ENCODE results near the gene SLC9A9. TPM values are rescaled to one million over a fixed set of nuclear protein-coding genes. Genes with fewer than 3 reads are reported as not detected.

The SLC9A9 gene
- total and polyA plus RNA-seq, 7 donors, result 1.3 to 5.4 (median 2.9) TPM

GRCh38 chr3:143793971-143794370 lies 54.3 kb downstream of the SLC9A9 start:
- DNase-seq (no peak), ATAC-seq (peak in 2 of 4 donors; percentile 25 to 63)
- Histone ChIP-seq H3K4me3 (no peak overlapping the region), H3K27ac (no peak overlapping the region), H3K27me3 (ENCODE audit: insufficient read depth in 3 of 3, low read length in 2 of 3) (no peaks in the 10 kb centered on the region), H3K36me3 (ENCODE audit: insufficient read depth in 1 of 2, low read depth in 1 of 2) (no peaks in the 10 kb centered on the region), H3K9me3 (peaks cover 8% of the 10 kb centered on the region), H3K4me1 (no peaks in the 10 kb centered on the region)
- intact Hi-C loops (cut with DNase I), result no loop called here
- 46 to 50% (median 48%) methylated on average over 3 of the region's 3 CpGs for WGBS, 3 donors
- TF ChIP-seq CTCF (IDR thresholded peaks at IDR 0.05), result no peak

- no peak for TF ChIP-seq CTCF (IDR thresholded peaks at IDR 0.05)
- ATAC-seq (no peak), DNase-seq (no peak)
- H3K9me3 ChIP-seq, result peaks cover 8% of the 10 kb centered on the region
- H3K4me3 ChIP-seq, result no peak overlapping the region
- no peak overlapping the region for H3K27ac ChIP-seq
- 58 to 59% (median 58%) methylated on average over 2 of the region's 2 CpGs for WGBS, 3 donors
- H3K27me3 ChIP-seq (ENCODE audit: insufficient read depth in 3 of 3, low read length in 2 of 3), result no peaks in the 10 kb centered on the region
- intact Hi-C loops (cut with DNase I), result no loop called here
- no peaks in the 10 kb centered on the region for H3K4me1 ChIP-seq
- H3K36me3 ChIP-seq (ENCODE audit: insufficient read depth in 1 of 2, low read depth in 1 of 2), result no peaks in the 10 kb centered on the region
These were observed 56.9 kb downstream of the SLC9A9 start for GRCh38 chr3:143791386-143791785.

- Histone ChIP-seq H3K4me1 (no peaks in the 10 kb centered on the region), H3K9me3 (peaks cover 3% of the 10 kb centered on the region), H3K27me3 (ENCODE audit: insufficient read depth in 3 of 3, low read length in 2 of 3) (no peaks in the 10 kb centered on the region), H3K36me3 (ENCODE audit: insufficient read depth in 1 of 2, low read depth in 1 of 2) (no peaks in the 10 kb centered on the region), H3K27ac (no peak overlapping the region), H3K4me3 (no peak overlapping the region)
- 39 to 46% (median 40%) methylated on average over 9 of the region's 9 CpGs for WGBS, 3 donors
- intact Hi-C loops (cut with DNase I), result no loop called here
- ATAC-seq (no peak), DNase-seq (peak; percentile 25 to 49)
- TF ChIP-seq CTCF (IDR thresholded peaks at IDR 0.05), result no peak
These were observed 61.8 kb downstream of the SLC9A9 start for GRCh38 chr3:143786219-143787191.

GRCh38 chr3:143784446-143784845 lies 63.8 kb downstream of the SLC9A9 start:
- Histone ChIP-seq H3K27me3 (ENCODE audit: insufficient read depth in 3 of 3, low read length in 2 of 3) (no peaks in the 10 kb centered on the region), H3K4me1 (no peaks in the 10 kb centered on the region), H3K36me3 (ENCODE audit: insufficient read depth in 1 of 2, low read depth in 1 of 2) (no peaks in the 10 kb centered on the region), H3K4me3 (no peak overlapping the region), H3K27ac (no peak overlapping the region), H3K9me3 (no peaks in the 10 kb centered on the region)
- ATAC-seq, result no peak
- intact Hi-C loops (cut with DNase I), result no loop called here
- WGBS, 3 donors, result 70 to 92% (median 83%) methylated on average over 1 of the region's 1 CpG
- no peak for DNase-seq
- TF ChIP-seq CTCF (IDR thresholded peaks at IDR 0.05), result no peak

All from psoas muscle (tissue), 8 donors.